ENCODE measurements around the gene COL6A3. TPM values are rescaled to one million over a fixed set of nuclear protein-coding genes. Genes with fewer than 3 reads are reported as not detected.
A peak's percentile ranks its signal among the peaks of the same experiment; 100 is the strongest.

Gene COL6A3
- total RNA-seq, 1 donor from 2014 or later: 645 TPM

DNA sequence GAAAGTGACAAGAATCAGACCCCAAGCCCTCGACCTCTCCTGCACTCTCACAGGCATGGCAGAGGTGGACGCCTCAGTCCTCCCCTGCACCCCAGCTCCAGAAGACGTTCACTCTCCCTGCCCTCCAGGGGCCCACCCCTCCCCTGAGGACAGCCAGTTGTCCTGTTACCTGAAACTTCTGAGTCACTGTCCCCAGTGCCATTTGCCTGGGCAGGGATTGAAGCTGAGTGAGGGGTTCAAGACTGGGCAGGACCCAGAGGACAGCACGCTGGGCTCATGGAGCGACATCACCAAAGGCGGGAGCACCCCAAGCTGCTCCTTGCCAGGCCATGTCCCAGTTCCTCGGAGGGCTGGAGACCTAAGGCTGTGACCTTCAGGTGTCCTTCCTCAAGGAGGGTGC, 34.2 kb upstream of the COL6A3 start:
- H3K27me3 Mint-ChIP-seq (ENCODE audit: low read depth): peaks cover 5% of the 10 kb centered on the region
- peaks cover 36% of the 10 kb centered on the region for H3K4me1 Mint-ChIP-seq
- DNase-seq (ENCODE audit: low spot score in 2 of 2, unreplicated experiment in 2 of 2): no peak
- H3K36me3 Mint-ChIP-seq: no peaks in the 10 kb centered on the region
- H3K9me3 Mint-ChIP-seq: no peaks in the 10 kb centered on the region
- TF ChIP-seq, protein P1, sequence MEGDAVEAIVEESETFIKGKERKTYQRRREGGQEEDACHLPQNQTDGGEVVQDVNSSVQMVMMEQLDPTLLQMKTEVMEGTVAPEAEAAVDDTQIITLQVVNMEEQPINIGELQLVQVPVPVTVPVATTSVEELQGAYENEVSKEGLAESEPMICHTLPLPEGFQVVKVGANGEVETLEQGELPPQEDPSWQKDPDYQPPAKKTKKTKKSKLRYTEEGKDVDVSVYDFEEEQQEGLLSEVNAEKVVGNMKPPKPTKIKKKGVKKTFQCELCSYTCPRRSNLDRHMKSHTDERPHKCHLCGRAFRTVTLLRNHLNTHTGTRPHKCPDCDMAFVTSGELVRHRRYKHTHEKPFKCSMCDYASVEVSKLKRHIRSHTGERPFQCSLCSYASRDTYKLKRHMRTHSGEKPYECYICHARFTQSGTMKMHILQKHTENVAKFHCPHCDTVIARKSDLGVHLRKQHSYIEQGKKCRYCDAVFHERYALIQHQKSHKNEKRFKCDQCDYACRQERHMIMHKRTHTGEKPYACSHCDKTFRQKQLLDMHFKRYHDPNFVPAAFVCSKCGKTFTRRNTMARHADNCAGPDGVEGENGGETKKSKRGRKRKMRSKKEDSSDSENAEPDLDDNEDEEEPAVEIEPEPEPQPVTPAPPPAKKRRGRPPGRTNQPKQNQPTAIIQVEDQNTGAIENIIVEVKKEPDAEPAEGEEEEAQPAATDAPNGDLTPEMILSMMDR (IDR thresholded peaks at IDR 0.05; ENCODE audit: unreplicated experiment): no peak
- no peak overlapping the region for H3K4me3 Mint-ChIP-seq
- H3K27ac Mint-ChIP-seq: no peak overlapping the region

DNA sequence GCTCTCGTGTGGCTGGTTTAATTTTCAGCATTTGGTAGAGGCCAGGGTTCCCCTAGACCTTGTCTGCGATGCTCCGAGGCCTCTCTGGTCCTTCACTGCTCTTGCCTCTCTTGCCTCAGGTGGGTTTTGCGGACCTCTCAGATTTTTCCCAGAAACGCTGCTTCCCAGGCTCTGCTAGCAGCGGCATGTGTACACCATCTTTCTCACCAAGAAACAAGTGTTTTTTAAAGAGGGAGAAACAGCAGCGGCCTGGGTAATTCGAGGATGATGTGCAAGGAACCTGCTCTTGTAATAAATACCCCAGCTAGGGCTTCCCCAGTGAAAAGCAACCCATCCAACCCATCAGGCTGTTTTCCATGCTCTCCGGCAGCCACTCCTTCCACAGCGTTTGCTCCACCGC, 33.5 kb upstream of the COL6A3 start:
- H3K36me3 Mint-ChIP-seq: no peaks in the 10 kb centered on the region
- H3K4me3 Mint-ChIP-seq: no peak overlapping the region
- no peak for DNase-seq (ENCODE audit: low spot score in 2 of 2, unreplicated experiment in 2 of 2)
- TF ChIP-seq, protein P1 (IDR thresholded peaks at IDR 0.05; ENCODE audit: unreplicated experiment): no peak
- no peaks in the 10 kb centered on the region for H3K9me3 Mint-ChIP-seq
- peaks cover 9% of the 10 kb centered on the region for H3K27me3 Mint-ChIP-seq (ENCODE audit: low read depth)
- no peak overlapping the region for H3K27ac Mint-ChIP-seq
- peaks cover 33% of the 10 kb centered on the region for H3K4me1 Mint-ChIP-seq

DNA sequence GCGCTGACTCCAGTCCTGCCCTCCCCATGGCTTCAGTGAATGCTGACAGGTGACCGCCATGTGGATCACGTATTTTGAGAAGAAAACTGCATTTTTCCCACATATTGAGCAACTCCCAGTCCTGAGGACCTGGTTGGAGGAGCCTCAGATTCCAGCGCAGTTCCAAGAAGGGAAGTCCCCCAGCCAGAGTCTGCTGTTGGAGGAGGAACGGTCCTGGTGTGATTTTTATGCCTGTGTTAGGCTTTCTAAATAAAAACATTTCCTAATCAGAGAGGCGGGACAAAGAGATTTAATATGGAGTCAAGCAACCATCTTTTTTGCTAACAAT, 32.3 kb upstream of the COL6A3 start:
- no peaks in the 10 kb centered on the region for H3K36me3 Mint-ChIP-seq
- peak overlapping the region; percentile 51 for H3K27ac Mint-ChIP-seq
- no peaks in the 10 kb centered on the region for H3K9me3 Mint-ChIP-seq
- peaks cover 14% of the 10 kb centered on the region for H3K27me3 Mint-ChIP-seq (ENCODE audit: low read depth)
- H3K4me3 Mint-ChIP-seq: no peak overlapping the region
- H3K4me1 Mint-ChIP-seq: peaks cover 32% of the 10 kb centered on the region
- DNase-seq (ENCODE audit: low spot score in 2 of 2, unreplicated experiment in 2 of 2): no peak
- TF ChIP-seq, protein P1 (IDR thresholded peaks at IDR 0.05; ENCODE audit: unreplicated experiment): no peak

DNA sequence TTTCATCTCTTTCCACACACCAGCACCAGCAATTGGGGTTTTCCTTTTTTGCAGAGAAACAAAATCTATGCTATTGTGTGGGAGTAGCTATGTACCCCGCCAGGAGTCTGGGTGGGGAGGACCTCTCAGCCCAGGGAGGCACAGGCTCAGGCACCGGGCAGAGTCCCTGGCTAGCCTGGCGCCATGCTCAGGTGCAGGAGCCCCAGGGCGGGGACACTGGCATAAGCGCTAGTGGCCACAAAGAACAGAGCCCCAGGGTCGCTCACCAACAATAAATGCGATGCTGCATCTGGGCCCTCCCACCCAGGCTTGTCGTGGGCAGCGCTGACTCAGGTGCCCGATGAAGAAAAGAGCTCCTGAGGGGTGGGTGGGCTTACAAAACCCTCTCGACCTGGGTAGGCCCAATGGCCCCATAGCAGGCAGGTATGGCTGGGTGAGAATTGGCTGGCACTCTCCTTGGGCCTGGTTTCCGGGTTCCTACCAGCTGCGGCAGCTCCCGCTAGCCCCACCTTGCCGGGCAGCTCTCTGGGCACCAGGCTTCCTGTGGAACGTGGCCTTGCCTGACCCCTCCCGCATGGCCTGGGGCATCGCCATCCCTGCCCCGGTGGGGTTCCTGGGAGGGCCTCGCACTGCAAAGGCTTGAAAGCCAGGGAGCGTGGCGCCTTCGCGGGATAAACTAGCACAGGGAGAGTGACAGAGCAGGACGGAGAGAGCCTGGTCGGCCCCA, 31.8 kb upstream of the COL6A3 start:
- no peak for DNase-seq (ENCODE audit: low spot score in 2 of 2, unreplicated experiment in 2 of 2)
- Mint-ChIP-seq H3K27me3 (ENCODE audit: low read depth) (peaks cover 9% of the 10 kb centered on the region), H3K4me3 (no peak overlapping the region), H3K27ac (no peak overlapping the region), H3K9me3 (no peaks in the 10 kb centered on the region), H3K4me1 (peaks cover 32% of the 10 kb centered on the region), H3K36me3 (no peaks in the 10 kb centered on the region)
- TF ChIP-seq, protein P1 (IDR thresholded peaks at IDR 0.05; ENCODE audit: unreplicated experiment): no peak

DNA sequence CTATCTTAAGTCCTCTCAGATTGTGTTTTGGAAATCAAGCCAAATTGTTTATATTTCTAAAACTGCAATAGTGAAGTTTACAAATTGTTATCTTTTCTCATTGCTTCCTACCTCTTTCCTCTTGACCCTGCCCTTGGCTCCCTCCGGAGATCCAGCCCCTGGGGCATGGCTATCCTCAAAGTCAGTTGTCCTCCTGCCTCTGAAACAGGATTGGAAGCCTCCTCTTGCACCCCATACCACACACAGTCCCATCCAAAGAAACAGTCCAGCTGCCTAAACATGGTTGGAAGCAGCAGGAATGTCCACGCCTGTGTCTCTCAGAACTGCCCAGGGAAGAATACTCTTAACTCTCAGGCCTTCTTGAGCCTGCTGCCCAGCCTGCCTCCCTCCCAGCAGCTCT, 30.1 kb upstream of the COL6A3 start:
- H3K9me3 Mint-ChIP-seq: no peaks in the 10 kb centered on the region

More for the DNA sequence above, 30.1 kb upstream of the COL6A3 start:
- H3K27me3 Mint-ChIP-seq (ENCODE audit: low read depth): peaks cover 9% of the 10 kb centered on the region
- peaks cover 28% of the 10 kb centered on the region for H3K4me1 Mint-ChIP-seq
- H3K27ac Mint-ChIP-seq: peak overlapping the region; percentile 64
- TF ChIP-seq, protein P1 (IDR thresholded peaks at IDR 0.05; ENCODE audit: unreplicated experiment): no peak
- no peak for DNase-seq (ENCODE audit: low spot score in 2 of 2, unreplicated experiment in 2 of 2)
- no peak overlapping the region for H3K4me3 Mint-ChIP-seq
- H3K36me3 Mint-ChIP-seq: no peaks in the 10 kb centered on the region
